SK-N-SH treated with all-trans-retinoic acid at 6 μM for 48 hours (cell line): ENCODE results near the gene HIF3A.

Experiments used
- TCF4 ChIP-seq: fragments of 250-450 bp; sonication (Bioruptor Pico); IDR thresholded peaks from 2 replicates; pipeline ENCODE4 v1.8.0; 2021; ENCODE audit warnings: mild to moderate bottlenecking, moderate library complexity, borderline replicate concordance
- ZFP30 ChIP-seq: fragments of 450-650 bp; formaldehyde crosslinking; IDR thresholded peaks from 2 replicates; pipeline ENCODE4 v1.5.0; 2022; ENCODE audit warnings: mild to moderate bottlenecking, moderate library complexity
- TF ChIP-seq, protein P1 (sequence below): fragments of 250-450 bp; sonication (Bioruptor Pico); IDR thresholded peaks from 2 replicates; pipeline ENCODE4 v1.8.0; 2020; ENCODE audit warnings: mild to moderate bottlenecking, moderate library complexity, borderline replicate concordance

DNA sequence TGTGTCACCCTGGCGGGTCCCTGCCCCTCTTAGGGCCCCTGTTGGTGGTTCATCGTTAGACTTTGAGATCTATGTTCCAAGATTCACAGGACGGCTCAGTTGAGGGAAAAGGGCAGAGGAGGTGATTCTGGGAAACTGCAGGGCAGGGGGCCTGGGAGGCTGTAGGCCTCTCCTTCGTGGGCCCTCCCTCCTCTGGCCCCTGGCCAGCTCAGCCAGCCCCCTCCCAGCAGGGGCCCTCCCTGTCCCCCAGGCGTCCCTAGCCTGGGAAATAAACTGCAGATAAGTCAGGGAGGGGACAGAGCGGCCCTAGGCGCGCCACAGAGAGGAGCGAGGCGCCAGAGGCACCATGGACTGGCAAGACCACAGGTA lies 6.5 kb downstream of the HIF3A start:
- TF ChIP-seq ZFP30: no peak
- TF ChIP-seq TCF4 (CRISPR knock-in tag): no peak
- TF ChIP-seq, protein P1, sequence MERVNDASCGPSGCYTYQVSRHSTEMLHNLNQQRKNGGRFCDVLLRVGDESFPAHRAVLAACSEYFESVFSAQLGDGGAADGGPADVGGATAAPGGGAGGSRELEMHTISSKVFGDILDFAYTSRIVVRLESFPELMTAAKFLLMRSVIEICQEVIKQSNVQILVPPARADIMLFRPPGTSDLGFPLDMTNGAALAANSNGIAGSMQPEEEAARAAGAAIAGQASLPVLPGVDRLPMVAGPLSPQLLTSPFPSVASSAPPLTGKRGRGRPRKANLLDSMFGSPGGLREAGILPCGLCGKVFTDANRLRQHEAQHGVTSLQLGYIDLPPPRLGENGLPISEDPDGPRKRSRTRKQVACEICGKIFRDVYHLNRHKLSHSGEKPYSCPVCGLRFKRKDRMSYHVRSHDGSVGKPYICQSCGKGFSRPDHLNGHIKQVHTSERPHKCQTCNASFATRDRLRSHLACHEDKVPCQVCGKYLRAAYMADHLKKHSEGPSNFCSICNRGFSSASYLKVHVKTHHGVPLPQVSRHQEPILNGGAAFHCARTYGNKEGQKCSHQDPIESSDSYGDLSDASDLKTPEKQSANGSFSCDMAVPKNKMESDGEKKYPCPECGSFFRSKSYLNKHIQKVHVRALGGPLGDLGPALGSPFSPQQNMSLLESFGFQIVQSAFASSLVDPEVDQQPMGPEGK (CRISPR knock-in tag): no peak
